Caki2 (cell line): ENCODE measurements around the gene IGSF3. TPM values are rescaled to one million over a fixed set of nuclear protein-coding genes. Genes with fewer than 3 reads are reported as not detected.

Source experiments
- DNase-seq: peaks from one replicate; pipeline ENCODE4 v3.0.0-alpha.2; 2015; ENCODE audit warnings: low read depth
- in situ Hi-C: cut with HindIII; loops from 2 replicates; pipeline ENCODE4 v1.10.0; 2016; ENCODE audit warnings: low sequenced_read_pairs, low pct_unique_long_range_greater_than_20kb, mixed read lengths
- total RNA-seq: library from RNA; depleted of rRNA; stranded (reverse); fragments of >200 nt; shearing (Covaris generic); gene quantifications from 2 replicates; pipeline ENCODE4 v1.2.3, GENCODE V29; 2014; ENCODE audit warnings: low replicate concordance

IGSF3 gene
- total RNA-seq, 1 experiment from 2014 or later, result 30.4 TPM

DNA sequence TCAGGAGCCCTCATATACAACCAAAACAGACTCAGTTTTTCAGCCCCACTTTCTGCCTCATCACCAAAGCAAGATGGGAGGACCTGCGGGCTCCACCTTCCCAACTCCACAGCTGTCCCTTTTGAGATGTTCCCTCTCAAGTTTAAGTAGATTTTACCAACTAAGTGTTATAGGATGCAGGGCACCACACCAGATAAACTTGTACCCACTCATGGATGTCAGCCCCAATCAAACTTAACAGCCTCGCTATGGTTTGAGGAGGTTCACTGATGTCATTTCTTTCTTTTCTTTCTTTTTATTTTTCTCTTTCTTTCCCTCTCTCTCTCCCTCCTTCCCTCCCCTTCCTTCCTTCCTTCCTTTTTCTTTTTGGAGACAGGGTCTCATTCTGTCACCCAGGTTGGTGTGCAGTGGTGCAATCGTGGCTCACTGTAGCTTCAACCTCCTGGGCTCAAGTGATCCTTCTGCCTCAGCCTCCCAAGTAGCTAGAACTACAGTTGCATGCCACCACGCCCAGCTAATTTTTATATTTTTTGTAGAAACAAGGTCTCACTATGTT is 110.1 kb downstream of the IGSF3 start:
- in situ Hi-C loops, result no loop called here
- DNase-seq, result no peak

DNA sequence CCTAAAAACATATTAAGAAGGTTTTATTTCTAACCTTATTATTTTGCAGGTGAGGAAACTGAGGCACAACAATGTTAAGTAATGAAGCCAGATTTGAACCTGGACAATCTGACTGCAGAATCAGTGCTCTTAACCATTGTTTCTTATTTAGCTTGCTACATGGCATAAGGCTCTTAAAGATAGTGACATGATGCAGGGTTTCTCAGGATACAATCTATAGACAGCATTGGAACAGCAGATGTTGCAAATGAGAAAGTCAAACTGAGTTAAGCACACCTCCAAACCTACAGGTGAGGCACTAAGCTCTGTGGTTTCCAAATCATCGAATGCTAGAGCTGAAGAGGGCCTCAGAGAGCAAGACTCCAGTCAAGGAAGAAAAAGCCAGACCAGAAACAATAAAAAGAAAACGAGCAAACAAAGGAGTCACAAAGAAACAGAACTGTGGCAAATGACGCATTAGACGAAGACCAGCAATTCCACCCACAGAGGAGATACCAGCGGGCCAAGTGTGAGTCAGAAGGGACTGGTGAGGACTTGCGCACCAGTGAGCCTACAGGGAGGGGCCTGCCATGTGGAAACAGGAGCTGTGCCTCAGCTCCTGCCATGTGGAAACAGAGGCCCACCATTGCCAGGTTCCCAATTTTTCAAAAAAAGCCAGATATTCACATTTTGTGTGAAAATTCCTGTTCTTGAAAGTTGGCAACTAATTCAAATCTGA is 111.1 kb downstream of the IGSF3 start:
- DNase-seq, result peak; percentile 74
- in situ Hi-C loops, result no loop called here

DNA sequence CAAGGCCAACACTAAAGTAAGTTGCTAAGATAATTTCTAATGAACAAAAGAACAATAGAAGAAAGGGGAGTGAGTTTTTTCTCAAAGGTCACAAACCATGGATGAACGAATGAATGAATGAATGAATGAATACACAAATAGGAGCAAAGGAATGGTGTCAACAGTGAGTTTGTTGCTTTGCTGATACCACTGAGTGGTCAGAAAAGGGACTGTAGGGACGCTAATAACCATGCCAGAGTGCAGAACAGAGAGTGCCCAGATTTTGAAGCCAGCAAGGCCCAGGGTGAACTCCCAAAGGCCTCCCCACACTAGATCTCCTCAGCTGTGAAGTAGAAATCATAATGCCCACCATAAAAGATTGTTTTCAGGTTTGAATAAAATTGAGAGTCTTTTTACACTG is 112.6 kb downstream of the IGSF3 start:
- no peak for DNase-seq
- in situ Hi-C loops, result no loop called here

DNA sequence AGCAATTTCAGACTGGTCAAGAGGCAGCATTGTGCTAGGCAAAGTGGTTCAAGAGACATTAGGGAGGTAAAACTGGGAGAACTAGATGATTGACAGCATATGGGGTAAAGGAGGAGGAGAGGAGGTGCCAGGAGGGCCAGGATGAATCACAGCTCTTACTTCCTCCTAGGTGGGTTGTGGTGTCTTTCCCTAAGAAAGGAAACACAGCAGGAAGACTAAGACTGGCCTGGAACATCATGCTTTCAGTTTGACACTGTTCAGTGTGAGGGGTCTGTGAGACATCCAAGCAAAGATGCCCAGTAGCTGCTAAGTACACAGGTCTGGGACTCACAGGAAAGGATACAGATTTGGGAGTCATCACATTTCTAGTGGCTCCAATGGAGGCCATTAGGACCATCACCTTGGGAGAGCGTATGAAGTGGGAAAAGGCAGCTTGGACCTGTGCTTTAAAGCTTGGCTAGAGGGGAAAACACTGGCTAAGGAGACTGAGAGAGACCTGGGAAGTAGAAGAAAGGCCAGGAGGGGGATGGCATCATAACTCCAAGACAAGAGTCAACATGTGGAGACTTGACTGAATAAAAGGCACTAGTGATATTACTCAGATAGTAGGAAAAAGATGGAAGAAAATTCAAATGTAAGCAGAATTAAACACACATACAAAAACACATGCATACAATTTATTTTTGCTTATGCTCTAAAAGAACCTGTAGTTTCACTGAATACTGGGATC is 114.0 kb downstream of the IGSF3 start:
- DNase-seq, result no peak
- in situ Hi-C loops, result no loop called here

DNA sequence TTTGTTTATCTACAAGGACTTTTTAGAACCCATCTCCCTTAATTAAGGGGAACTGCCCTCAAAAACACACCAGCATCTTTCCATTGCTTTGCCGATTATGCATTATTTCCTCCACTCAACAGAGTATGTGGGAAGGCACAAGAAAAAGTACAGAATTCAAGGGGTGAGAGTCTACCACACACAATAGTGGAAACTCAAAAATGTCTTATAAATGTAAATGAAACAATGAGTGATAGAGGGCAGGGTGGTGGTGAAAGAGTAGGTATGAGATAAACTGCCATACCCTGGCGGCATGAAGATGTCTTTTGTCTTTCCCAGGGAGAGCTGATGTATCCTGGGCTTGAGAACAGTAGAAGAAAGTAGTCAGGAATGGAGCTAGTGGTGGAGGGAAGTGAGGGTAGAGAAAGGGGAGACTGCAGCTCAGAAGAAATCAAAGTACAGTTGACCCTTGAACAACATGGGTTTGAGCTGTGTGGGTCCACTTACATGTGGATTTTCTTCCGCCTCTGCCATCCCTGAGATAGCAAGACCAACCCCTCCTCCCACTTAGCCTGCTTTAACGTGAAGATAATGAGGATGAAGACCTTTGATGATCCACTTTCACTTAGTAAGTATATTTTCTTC is 121.1 kb downstream of the IGSF3 start:
- in situ Hi-C loops, result no loop called here
- DNase-seq, result no peak

DNA sequence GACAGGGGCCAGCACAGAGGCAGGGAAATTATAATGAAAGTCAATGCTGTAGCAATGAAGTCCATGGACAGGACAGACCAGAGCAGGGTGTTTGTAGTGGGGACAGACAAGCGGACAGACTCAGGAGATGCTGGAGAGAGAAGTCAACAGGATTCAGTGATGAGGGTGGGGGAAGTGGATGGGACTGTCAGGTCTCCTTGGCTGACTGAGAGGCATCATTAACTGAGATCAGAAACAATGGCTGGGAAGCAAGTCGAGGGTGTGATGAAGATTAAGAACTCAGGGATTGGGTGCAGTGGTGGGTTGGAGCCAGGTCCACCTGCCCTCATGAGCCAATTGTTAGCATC is 122.2 kb downstream of the IGSF3 start:
- no peak for DNase-seq
- in situ Hi-C loops, result no loop called here

DNA sequence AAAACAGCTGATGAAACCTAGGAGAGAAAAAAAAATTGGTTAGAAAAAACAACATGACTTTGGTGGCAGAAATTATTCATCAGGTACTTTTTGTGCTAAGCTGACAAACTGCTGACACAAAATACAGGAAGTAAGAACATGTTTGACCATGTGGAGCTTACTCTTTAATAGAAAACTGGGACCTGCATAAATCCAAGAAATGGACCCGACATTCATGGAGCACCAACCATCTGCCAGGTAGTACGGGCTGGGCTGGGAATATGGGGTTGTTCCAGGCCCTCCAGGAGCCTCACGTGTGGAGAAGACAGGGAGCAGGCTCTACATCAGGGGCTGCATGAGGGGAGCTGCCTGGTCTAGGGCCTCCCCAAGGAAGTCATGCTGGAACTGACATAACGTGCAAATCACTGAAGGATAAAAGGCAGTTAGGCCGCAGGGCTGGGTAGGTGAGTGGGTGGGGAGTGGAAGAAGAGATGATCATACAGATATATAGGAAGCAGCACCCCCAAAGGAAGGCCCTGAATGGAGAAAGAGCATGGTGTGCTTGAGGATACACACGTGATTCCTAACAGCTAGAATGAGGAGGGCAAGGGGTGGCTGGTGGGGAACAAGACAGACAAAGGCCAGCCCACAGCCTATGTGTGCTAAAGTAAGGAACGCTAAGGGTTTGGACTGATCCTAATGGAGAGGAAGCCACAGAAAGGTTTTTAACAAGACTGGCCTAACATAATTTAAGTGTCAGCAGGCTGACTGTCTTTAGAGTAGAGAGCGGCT is 122.8 kb downstream of the IGSF3 start:
- in situ Hi-C loops, result no loop called here

DNA sequence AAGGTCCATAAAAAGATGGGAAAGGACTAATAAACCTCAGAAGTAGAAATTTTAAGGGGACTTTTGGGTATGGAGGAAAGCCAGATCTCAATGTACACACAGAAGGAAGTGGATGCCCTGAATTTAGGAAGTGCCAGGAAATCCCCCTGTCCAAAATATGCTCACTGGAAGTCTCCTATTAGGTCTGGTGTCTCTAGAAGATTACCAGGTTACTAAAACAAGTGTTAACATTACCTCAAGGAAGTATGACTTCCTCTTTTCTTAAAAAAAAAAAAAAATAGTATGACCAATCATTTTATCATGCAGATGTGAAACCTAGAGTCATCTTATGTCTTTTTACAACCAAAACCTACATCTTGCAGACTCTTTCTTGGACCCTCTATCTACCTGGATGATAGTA is 127.4 kb downstream of the IGSF3 start:
- no peak for DNase-seq
- in situ Hi-C loops, result no loop called here

More for the DNA sequence above, 122.8 kb downstream of the IGSF3 start:
- no peak for DNase-seq

DNA sequence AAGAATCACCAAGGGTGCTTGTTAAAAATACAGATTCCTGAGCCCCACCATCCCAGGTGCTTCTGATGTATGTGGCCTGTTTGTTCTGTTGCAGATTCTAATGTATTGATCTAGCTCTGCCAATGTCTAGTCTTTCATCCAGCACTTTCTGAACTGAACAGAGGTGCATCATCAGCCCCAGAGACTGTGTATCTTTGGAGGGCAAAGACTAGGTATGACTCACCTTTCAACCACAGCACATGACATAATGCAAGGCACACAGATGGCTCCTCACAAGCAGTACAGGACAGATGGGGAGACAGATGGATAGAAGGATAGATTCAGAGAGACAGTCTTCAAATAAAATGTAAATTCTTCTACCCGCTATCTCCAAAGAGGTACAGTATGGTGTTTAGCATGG is 129.0 kb downstream of the IGSF3 start:
- in situ Hi-C loops, result no loop called here

DNA sequence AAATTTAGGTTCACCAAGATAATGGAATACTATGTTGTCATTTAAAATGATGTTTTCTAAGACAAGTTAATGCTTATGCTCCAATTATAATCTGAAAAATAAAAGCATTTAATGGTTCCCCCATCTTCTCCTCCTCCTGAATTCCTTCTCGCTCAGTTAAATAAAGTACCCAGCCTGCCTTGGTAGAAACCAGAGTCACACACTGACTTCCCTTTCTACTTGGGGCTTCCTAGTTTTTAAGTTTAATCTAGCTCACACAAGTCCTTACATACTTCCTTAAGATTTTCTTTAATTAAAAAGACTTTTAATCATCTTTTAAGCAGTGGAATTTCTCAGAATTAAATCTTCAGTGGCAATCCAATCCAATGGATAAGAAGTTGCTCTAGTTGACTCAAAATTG is 129.6 kb downstream of the IGSF3 start:
- DNase-seq, result no peak
- in situ Hi-C loops, result no loop called here

More for the DNA sequence above, 129.0 kb downstream of the IGSF3 start:
- peak; percentile 40 for DNase-seq

DNA sequence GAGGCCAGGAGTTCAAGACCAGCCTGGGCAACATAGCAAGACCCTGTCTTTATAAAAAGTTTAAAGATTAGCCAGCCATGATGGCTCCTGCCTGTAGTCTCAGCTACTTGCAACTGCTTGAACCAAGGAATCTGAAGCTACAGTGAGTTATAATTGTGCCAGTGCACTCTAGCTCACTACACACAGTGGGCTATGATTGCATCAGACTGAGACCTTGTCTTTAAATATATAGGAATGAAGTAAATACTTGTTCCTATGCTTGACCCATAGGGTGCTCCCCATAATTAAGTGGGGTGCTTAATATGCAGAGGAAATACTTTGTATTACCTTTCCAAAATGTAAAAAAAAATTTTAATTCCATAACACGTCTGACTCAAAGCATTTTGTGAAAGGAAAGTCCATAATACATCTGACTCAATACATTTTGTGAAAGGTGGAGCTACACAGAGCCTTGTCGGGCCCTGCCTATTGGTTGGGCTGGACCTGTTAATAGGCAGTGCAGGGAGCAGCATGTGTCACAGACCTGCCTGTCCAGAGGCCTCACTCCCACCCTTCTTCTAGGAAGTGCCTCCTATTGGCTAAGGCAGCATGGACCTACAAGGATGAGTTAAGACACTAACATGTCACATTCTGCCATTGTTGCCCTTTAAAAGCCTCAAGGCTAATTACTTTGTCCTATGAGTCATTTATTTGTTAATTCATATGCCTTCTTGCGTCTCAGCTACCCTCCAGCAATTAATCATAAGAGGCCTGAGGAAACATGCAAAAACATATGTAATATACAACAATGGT is 130.3 kb downstream of the IGSF3 start:
- DNase-seq, result peak; percentile 35
- in situ Hi-C loops, result no loop called here

DNA sequence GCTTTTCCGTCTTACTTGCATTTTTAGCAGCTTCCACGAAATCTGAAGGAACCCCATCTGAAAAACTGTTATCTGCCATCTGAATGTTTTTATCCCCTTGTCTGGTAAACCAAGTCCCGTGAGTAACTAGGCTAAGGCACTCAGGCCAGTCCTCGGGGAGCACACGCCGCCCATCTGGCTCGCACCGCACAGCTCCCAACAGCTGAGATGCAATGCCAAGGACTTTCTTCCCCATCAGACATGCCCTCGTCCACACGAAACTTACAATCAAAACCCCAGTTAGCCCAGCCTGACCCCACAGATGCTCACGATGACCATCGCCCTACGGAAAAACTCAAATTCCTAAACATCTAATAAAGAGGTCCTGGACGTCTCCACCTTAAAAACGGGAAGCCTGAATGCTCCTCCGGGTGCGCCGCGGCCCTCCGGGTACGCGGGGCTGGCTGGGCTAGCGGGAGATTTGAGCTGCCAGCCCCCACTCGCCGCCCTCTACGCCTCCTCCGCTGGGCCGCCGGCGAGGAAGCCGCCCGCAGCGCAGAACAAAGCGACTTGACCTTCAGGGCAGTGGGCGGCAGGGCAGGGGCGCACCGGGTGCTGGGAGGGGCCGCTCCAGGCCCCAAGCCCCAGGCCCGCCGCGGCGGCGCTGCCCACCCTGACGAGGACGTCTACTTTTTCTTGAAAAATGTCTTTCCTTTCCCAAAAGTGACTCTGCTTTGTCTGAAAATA is 133.4 kb downstream of the IGSF3 start:
- DNase-seq, result no peak
- in situ Hi-C loops, result no loop called here

DNA sequence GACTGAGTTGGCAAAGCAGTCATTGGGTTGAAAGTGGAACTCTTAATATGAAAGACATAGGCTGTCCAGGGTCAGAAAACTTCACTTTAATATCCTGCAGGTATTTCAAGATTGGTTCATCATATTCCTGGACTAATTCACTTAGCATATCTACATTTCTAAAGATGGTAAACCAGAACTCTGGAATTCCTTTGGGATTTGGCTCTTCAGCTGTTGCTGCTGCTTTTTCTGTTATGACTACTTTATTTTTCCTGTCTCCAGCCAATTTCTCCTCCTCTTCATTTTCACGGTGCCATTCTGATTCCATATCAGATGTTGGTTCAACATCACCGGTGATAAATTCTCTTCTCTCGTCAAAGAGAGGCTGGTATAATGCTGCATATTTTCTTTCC is 134.1 kb downstream of the IGSF3 start:
- in situ Hi-C loops, result no loop called here

DNA sequence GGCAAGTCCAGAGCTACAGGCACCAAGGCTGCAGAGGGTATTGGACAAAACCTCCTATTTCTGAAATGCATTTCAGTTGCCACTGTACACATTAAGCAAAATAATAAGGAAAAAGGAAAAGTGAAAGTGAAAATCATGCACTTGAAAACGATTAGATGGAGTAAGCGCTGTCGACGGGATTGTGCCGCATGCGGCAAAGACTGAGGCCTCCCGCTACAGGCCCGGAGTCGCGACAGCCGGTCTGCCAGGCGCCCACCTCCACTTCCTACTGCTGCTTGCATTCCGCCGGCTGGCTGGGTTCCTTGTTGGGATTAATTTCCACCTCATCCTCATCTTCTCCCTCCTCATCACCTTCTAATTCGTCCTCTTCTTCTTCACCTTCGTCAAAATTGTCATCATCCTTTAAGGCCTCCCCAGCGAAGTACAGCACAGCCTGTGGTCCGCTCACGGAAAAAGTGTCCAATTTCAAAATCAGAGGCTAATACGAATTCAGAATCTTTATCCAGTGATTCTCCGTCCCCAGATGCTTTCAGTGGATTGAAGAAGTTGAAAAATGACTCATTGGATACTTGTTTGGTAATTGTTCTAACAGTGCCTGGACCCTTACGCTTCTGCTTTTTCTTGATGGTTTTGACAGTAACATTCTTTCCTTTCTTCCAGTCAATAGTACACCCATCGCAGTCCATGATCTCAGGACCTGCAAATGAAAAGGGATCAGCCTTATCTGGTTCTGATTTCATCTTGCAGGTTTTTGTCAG is 134.7 kb downstream of the IGSF3 start:
- in situ Hi-C loops, result no loop called here
- no peak for DNase-seq

More for the DNA sequence above, 134.1 kb downstream of the IGSF3 start:
- DNase-seq, result no peak

DNA sequence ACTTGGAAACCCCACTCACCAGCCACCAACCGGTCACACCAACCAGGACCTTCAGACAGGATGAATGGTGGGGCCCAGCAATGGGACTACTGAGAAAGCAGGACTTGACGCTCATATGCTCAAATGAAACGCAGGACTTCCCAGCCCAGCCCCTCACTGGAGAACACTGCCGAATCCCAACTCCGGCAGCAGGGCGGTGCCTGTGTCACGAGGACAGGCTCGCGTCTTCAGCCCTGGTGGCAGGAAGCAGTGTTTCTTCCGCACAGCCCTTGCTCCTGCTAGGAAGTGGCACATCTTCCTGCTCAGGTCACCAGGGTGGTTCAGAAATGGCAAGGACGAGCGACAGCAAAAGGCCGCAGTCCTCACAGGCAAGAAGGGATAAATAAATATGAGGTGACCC is 135.6 kb downstream of the IGSF3 start:
- no peak for DNase-seq
- in situ Hi-C loops, result no loop called here

DNA sequence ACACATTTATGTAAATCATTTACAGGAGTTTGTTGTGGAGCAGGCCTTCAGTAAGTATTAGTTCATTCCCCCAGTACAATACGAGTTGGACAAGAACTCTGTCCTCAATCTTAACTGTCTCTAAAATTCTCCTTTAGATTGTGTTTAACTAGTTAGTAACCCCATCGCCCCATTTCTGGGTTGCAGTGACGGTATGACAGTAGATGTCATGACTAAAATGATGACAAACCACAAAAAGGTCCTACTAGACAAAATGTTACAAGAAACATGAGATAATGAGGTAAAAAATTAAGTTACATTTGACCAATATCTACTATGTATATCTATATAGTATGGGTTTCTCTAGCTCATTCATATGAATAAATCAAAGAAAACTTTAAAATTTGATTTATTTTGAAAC is 137.9 kb downstream of the IGSF3 start:
- in situ Hi-C loops, result no loop called here
- no peak for DNase-seq

DNA sequence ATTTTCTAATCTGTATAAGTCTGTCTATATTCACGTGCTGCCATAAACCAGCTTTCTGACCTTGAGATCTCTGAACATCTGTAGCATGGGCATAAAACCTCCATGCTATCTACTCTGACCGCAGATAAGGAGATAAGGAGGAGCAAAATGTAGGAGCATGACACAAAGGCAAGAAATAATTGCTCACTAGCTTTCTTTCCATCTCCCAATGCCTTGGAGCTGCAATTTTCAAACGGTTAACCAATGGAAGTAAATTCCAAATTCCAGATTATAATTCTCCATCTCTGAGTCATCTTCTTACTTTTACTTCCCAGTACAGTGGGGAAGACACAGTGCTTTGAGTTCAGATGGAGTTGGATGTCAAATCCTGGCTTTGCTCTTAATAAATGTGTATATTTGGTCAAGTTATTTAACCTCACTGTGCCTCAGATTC is 138.3 kb downstream of the IGSF3 start:
- in situ Hi-C loops, result no loop called here
- no peak for DNase-seq
